Lung (tissue), 12 donors: Measurements from ENCODE around the gene MYO9A. TPM values are rescaled to one million over a fixed set of nuclear protein-coding genes. Genes with fewer than 3 reads are reported as not detected.

Source experiments
- ATAC-seq: fragments of 200-7000 bp; cut with Tn5 transposase; one replicate; pipeline ENCODE4 v1.9.1; 2020; ENCODE audit warnings: moderate number of reproducible peaks; ENCODE audit not compliant: insufficient read depth, low FRiP score
- DNase-seq, 3 donors: peaks; one replicate each; pipeline ENCODE4 v3.0.0-alpha.2; 2013 to 2017
- H3K27ac ChIP-seq, 2 donors: one replicate each; pipeline ENCODE4 v1.5.1; 2013; ENCODE audit warnings: mild to moderate bottlenecking in 2 of 2, moderate library complexity in 2 of 2, control low read depth in 1 of 2, inconsistent platforms in 1 of 2, low read depth in 1 of 2, low read length in 1 of 2
- H3K27me3 ChIP-seq, 3 donors: one replicate each; pipeline ENCODE4 v1.5.1; 2013; ENCODE audit warnings: low read length in 2 of 3; ENCODE audit not compliant: control insufficient read depth in 3 of 3, insufficient read depth in 3 of 3
- H3K36me3 ChIP-seq, 4 donors: one replicate each; pipeline ENCODE4 v1.5.1; 2013; ENCODE audit warnings: low read length in 4 of 4, mild to moderate bottlenecking in 1 of 4, moderate library complexity in 1 of 4; ENCODE audit not compliant: control insufficient read depth in 4 of 4, insufficient read depth in 4 of 4
- H3K4me1 ChIP-seq, 5 donors: one replicate each; pipeline ENCODE4 v1.5.1; 2013; ENCODE audit warnings: low read length in 5 of 5, mild to moderate bottlenecking in 2 of 5, moderate library complexity in 1 of 5; ENCODE audit not compliant: control insufficient read depth in 5 of 5, insufficient read depth in 5 of 5
- H3K4me3 ChIP-seq: one replicate; pipeline ENCODE4 v1.5.1; 2013; ENCODE audit warnings: mild to moderate bottlenecking, control low read depth, moderate library complexity
- H3K9ac ChIP-seq, 2 donors: one replicate each; pipeline ENCODE4 v1.5.1; 2013; ENCODE audit warnings: low read length in 2 of 2, control low read depth in 1 of 2; ENCODE audit not compliant: insufficient read depth in 1 of 2
- H3K9me3 ChIP-seq, 4 donors: one replicate each; pipeline ENCODE4 v1.5.1; 2013; ENCODE audit warnings: low read length in 3 of 4, mild to moderate bottlenecking in 1 of 4, moderate library complexity in 1 of 4; ENCODE audit not compliant: control insufficient read depth in 4 of 4, insufficient read depth in 3 of 4
- WGBS, 2 donors: extraction: QIAGEN DNeasy Blood & Tissue Kit; methylation state at CpG; one replicate each; pipeline ENCODE4 v1.1.7; 2013; 5-methylcytosine and 5-hydroxymethylcytosine counted together
- polyA plus RNA-seq, 2 donors: library from polyadenylated mRNA; stranded (reverse); fragments of 200-250 nt; gene quantifications; one replicate each; pipeline ENCODE4 v1.2.1, GENCODE V29; 2013
- total RNA-seq, 2 donors: library from RNA; depleted of rRNA in 1 of 2; stranded (reverse); fragments of >200 nt in 1 of 2; gene quantifications; one replicate each; pipeline ENCODE4 v1.2.1, GENCODE V29; 2014 to 2021
- TF ChIP-seq, protein P1 (sequence below): IDR thresholded peaks from 2 replicates; pipeline ENCODE4 v1.5.1; 2012; ENCODE audit warnings: mild to moderate bottlenecking; ENCODE audit errors: control extremely low read depth, extremely low read depth
- donor health status: control.
- donor health status: control.
- donor health status: Bipolar disorder and iron deficiency.
- donor health status: healthy.
- donor health status: DM: yes; HTN: yes; CAD: no.

MYO9A gene
- total and polyA plus RNA-seq, 4 donors, result 4.5 to 173 (median 34.4) TPM

DNA sequence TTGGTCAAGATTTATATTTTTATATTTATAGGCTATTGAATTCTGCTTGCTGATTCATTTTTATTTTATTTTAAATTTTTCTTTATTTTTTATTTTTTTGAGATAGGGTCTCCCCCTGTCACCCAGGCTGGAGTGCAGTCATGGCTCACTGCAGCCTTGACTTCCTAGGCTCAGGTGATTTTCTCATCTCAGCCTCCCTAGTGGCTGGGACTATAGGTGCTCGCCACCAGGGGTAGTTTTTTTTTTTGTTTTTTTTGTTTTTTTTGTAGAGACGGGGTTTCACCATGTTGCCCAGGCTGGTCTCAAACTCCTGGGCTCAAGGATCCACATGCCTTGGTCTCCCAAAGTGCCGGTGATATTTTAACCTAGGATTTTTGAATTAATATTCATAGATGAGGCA lies 276.4 kb downstream of the MYO9A start:
- Histone ChIP-seq H3K4me1 (peaks cover 0 to 5% (median 0%) of the 10 kb centered on the region in 5 donors), H3K27me3 (no peaks in the 10 kb centered on the region), H3K9me3 (no peaks in the 10 kb centered on the region), H3K36me3 (peaks cover 1 to 5% (median 3%) of the 10 kb centered on the region in 4 donors), H3K9ac (no peak overlapping the region), H3K27ac (no peak overlapping the region), H3K4me3 (no peak overlapping the region)
- no peak for DNase-seq
- 96 to 98% methylated on average over 3 of the region's 3 CpGs for WGBS, 2 donors
- TF ChIP-seq, protein P1, sequence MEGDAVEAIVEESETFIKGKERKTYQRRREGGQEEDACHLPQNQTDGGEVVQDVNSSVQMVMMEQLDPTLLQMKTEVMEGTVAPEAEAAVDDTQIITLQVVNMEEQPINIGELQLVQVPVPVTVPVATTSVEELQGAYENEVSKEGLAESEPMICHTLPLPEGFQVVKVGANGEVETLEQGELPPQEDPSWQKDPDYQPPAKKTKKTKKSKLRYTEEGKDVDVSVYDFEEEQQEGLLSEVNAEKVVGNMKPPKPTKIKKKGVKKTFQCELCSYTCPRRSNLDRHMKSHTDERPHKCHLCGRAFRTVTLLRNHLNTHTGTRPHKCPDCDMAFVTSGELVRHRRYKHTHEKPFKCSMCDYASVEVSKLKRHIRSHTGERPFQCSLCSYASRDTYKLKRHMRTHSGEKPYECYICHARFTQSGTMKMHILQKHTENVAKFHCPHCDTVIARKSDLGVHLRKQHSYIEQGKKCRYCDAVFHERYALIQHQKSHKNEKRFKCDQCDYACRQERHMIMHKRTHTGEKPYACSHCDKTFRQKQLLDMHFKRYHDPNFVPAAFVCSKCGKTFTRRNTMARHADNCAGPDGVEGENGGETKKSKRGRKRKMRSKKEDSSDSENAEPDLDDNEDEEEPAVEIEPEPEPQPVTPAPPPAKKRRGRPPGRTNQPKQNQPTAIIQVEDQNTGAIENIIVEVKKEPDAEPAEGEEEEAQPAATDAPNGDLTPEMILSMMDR, result no peak
- ATAC-seq, result no peak

DNA sequence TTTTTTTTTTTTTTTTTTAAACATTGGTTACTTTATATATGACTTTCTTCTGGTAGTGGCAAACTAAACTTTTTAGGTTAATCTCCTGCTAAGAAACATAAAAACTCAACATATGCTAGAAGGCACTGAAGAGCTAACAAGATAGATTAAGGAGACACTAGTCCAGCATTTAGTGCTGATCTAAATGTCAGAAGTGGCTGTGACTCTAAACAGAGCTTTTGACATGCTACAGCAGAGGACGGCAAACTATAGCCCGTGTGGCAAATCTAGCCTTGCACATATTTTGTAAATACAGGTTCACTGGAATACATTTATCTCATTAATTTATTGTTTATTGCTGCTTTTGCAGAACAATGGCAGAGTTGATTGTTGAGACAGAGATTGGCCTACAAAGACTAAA lies 287.0 kb downstream of the MYO9A start:
- DNase-seq, result no peak
- 91 to 93% methylated on average over 2 of the region's 2 CpGs for WGBS, 2 donors

DNA sequence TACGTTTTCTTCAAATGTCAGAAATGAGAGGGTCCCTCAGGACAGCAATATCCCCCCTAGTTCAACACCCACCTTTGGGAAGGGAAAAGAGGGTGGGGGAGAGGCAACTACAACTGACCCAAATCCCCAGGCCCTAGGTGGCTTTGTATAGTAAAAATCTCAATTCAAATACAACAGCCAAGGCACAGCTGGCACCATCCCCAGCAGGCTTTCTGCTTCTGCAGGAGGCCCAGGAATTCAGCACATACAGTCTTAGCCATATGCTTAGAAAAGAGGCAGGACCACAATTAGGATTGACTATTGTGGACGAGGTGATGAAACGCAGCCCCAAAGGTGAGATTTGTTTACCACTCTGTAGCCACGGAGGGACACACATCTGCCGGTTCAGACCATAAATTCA lies 291.8 kb downstream of the MYO9A start:
- Histone ChIP-seq H3K9me3 (peaks cover 0 to 14% (median 7%) of the 10 kb centered on the region in 4 donors), H3K27ac (no peak overlapping the region), H3K4me3 (no peak overlapping the region), H3K27me3 (no peaks in the 10 kb centered on the region), H3K36me3 (peaks cover 24 to 47% (median 44%) of the 10 kb centered on the region in 4 donors), H3K9ac (no peak overlapping the region), H3K4me1 (peaks cover 0 to 34% (median 2%) of the 10 kb centered on the region in 5 donors)
- DNase-seq (peak in 1 of 3 donors; percentile 42), ATAC-seq (no peak)
- TF ChIP-seq, protein P1, result no peak
- 94 to 98% methylated on average over 5 of the region's 5 CpGs for WGBS, 2 donors

More for the DNA sequence above, 287.0 kb downstream of the MYO9A start:
- H3K4me1 ChIP-seq, result peaks cover 0 to 7% (median 4%) of the 10 kb centered on the region in 5 donors
- no peaks in the 10 kb centered on the region for H3K27me3 ChIP-seq
- no peak for ATAC-seq
- peaks cover 19 to 36% (median 26%) of the 10 kb centered on the region in 4 donors for H3K36me3 ChIP-seq
- H3K4me3 ChIP-seq, result no peak overlapping the region
- H3K27ac ChIP-seq, result no peak overlapping the region
- no peaks in the 10 kb centered on the region for H3K9me3 ChIP-seq
- no peak overlapping the region for H3K9ac ChIP-seq
- TF ChIP-seq, protein P1, result no peak
